Tibial artery (tissue), 4 donors: ENCODE measurements around the gene MED12L.

Experiments
- DNase-seq, 2 donors: peaks; one replicate each; pipeline ENCODE4 v3.0.0-alpha.2; 2019
- H3K27ac ChIP-seq, 2 donors: fragments of 200-600 bp; sonication (generic) in 1 of 2; 1 replicate in 1 of 2; 2 replicates in 1 of 2; pipeline ENCODE4 v1.5.1; 2018 to 2019; ENCODE audit warnings: mild to moderate bottlenecking in 1 of 2
- H3K27me3 ChIP-seq, 2 donors: fragments of 200-600 bp; sonication (generic) in 1 of 2; one replicate each; pipeline versions ENCODE4 v1.5.1 to v1.6.0; 2016 to 2019
- H3K36me3 ChIP-seq, 3 donors: fragments of 200-600 bp; sonication (generic) in 2 of 3; one replicate each; pipeline ENCODE4 v1.5.1; 2016 to 2019; ENCODE audit warnings: mild to moderate bottlenecking in 2 of 3
- H3K4me1 ChIP-seq, 4 donors: fragments of 200-600 bp; sonication (generic) in 2 of 4; 1 replicate in 3 of 4; 2 replicates in 1 of 4; pipeline ENCODE4 v1.5.1; 2016 to 2019
- H3K4me3 ChIP-seq, 2 donors: fragments of 200-600 bp; sonication (generic) in 1 of 2; 1 replicate in 1 of 2; 2 replicates in 1 of 2; pipeline ENCODE4 v1.5.1; 2018 to 2019; ENCODE audit warnings: mild to moderate bottlenecking in 2 of 2
- H3K9me3 ChIP-seq, 3 donors: fragments of 200-600 bp; sonication (generic) in 1 of 3; one replicate each; pipeline ENCODE4 v1.5.1; 2016 to 2019
- intact Hi-C: fragments of 100-400 bp; cut with DNase I; formaldehyde crosslinking; loops from one replicate; pipeline ENCODE4 v1.15.0; 2023; ENCODE audit warnings: low total_unique reads
- TF ChIP-seq, protein P1 (sequence below), 2 experiments: fragments of 200-600 bp in 1 of 2; fragments of 450-650 bp in 1 of 2; IDR thresholded peaks; one replicate each; pipeline ENCODE4 v1.5.1; 2017 to 2019; ENCODE audit warnings: antibody characterized with exemption in 2 of 2, mild to moderate bottlenecking in 1 of 2, moderate library complexity in 1 of 2

The MED12L gene

DNA sequence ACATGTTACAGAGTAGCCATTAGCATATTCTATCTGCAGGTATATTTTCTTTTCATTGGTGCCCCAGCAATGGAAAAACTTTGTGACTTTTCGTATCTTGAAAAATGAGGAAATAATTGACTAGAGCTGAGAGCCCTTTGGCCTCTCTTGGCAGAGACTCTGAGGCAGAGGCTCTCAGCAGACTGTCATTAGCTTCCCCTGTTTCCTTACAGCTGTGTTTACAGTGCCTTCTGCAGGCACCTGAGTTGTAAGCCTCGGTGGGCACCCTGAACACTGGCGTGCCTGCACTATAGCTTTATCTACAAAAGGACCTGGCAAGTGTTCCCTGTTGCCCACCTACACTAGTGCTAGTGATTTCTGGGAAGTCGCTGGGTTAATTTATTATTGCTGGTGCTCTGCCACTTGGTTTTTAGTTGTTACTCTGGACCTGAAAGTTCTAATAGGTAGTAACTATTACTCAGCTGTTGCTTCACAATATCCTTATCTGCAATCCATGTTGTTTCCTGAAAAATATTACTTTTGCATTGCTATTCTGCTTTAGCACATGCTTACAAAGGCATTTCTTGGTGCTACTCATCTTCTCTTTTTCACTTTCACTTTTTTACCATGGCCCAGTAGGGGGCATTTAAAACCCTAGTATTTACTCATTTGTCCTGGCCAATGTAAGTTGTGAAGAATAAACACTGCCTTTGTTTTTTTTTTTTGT, 125.4 kb downstream of the MED12L start:
- H3K4me1 ChIP-seq: no peaks in the 10 kb centered on the region
- no peak overlapping the region for H3K4me3 ChIP-seq
- no peak for DNase-seq
- intact Hi-C loops: no loop called here
- TF ChIP-seq, protein P1, sequence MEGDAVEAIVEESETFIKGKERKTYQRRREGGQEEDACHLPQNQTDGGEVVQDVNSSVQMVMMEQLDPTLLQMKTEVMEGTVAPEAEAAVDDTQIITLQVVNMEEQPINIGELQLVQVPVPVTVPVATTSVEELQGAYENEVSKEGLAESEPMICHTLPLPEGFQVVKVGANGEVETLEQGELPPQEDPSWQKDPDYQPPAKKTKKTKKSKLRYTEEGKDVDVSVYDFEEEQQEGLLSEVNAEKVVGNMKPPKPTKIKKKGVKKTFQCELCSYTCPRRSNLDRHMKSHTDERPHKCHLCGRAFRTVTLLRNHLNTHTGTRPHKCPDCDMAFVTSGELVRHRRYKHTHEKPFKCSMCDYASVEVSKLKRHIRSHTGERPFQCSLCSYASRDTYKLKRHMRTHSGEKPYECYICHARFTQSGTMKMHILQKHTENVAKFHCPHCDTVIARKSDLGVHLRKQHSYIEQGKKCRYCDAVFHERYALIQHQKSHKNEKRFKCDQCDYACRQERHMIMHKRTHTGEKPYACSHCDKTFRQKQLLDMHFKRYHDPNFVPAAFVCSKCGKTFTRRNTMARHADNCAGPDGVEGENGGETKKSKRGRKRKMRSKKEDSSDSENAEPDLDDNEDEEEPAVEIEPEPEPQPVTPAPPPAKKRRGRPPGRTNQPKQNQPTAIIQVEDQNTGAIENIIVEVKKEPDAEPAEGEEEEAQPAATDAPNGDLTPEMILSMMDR (IDR thresholded peaks at IDR 0.05): no peak
- no peaks in the 10 kb centered on the region for H3K27me3 ChIP-seq
- H3K9me3 ChIP-seq: no peaks in the 10 kb centered on the region
- no peaks in the 10 kb centered on the region for H3K36me3 ChIP-seq
- no peak overlapping the region for H3K27ac ChIP-seq

DNA sequence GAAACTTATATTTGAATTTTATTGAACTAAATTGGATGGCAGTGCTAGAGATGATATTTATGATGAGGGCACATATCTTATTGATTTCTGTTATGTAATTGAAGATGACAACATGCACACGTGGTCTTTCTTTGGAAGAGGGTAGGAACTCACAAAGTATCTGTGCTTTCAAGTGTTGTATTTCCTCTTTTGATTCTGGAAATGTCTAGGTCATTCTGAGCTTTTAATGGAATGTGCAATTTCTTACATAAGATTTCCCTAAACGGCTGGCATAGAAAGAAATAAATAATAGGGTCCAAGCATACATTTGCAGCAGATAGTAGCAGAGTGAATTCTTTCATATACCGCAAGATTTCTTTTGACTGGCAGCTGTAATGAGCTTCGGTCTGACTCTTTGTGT, 127.7 kb downstream of the MED12L start:
- DNase-seq: no peak
- peaks cover 0 to 12% (median 6%) of the 10 kb centered on the region in 4 donors for H3K4me1 ChIP-seq
- no peaks in the 10 kb centered on the region for H3K36me3 ChIP-seq
- no peaks in the 10 kb centered on the region for H3K9me3 ChIP-seq
- H3K27ac ChIP-seq: no peak overlapping the region
- H3K4me3 ChIP-seq: no peak overlapping the region
- no peaks in the 10 kb centered on the region for H3K27me3 ChIP-seq
- TF ChIP-seq, protein P1 (IDR thresholded peaks at IDR 0.05): no peak
- intact Hi-C loops: no loop called here

DNA sequence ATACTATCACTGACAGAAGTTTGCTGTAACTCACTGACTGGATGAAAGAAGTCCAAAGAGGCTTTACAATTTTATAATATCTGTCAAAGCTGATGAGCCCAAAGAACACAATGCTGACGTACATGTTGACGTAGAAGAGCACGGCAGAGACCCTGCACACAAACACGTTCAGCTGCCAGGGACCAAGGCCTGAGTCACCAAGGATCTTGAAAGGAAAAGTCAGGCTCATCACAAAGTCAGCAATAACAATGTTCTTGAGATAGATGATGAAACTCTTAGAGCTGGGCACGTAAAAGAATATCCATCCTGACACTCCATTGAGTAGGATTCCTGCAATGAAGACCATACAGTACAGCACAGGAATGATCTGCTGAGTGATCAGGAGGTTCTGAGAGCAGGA, 128.4 kb downstream of the MED12L start:
- H3K4me3 ChIP-seq: no peak overlapping the region
- no peaks in the 10 kb centered on the region for H3K9me3 ChIP-seq
- intact Hi-C loops: no loop called here
- TF ChIP-seq, protein P1 (IDR thresholded peaks at IDR 0.05): no peak
- DNase-seq: no peak
- no peaks in the 10 kb centered on the region for H3K36me3 ChIP-seq
- no peaks in the 10 kb centered on the region for H3K27me3 ChIP-seq
- H3K4me1 ChIP-seq: peaks cover 0 to 12% (median 6%) of the 10 kb centered on the region in 4 donors
- H3K27ac ChIP-seq: no peak overlapping the region

DNA sequence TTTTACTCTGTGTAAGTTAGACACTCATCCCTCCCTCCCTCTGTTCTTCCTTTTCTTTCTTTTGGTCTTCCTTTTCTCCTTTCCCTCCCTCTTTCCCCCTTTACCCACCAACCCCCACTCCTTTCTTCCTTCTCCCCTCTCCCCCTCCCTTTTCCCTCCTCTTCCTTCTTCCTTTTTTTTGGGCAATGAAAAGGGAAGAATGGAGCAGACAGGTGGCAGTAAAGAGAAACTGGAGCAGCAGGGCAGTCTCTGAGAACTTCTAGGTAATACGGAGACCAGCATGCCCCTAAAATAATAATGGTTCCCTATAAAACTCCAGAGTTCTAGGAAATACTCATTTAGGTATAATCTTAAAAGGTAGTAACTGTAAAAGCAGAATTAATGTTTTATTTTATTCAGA, 129.0 kb downstream of the MED12L start:
- H3K4me1 ChIP-seq: peaks cover 0 to 12% (median 6%) of the 10 kb centered on the region in 4 donors
- no peaks in the 10 kb centered on the region for H3K36me3 ChIP-seq
- no peaks in the 10 kb centered on the region for H3K9me3 ChIP-seq
- H3K27ac ChIP-seq: no peak overlapping the region
- H3K4me3 ChIP-seq: no peak overlapping the region
- H3K27me3 ChIP-seq: no peaks in the 10 kb centered on the region
- no peak for DNase-seq
- TF ChIP-seq, protein P1 (IDR thresholded peaks at IDR 0.05): no peak
- intact Hi-C loops: no loop called here

DNA sequence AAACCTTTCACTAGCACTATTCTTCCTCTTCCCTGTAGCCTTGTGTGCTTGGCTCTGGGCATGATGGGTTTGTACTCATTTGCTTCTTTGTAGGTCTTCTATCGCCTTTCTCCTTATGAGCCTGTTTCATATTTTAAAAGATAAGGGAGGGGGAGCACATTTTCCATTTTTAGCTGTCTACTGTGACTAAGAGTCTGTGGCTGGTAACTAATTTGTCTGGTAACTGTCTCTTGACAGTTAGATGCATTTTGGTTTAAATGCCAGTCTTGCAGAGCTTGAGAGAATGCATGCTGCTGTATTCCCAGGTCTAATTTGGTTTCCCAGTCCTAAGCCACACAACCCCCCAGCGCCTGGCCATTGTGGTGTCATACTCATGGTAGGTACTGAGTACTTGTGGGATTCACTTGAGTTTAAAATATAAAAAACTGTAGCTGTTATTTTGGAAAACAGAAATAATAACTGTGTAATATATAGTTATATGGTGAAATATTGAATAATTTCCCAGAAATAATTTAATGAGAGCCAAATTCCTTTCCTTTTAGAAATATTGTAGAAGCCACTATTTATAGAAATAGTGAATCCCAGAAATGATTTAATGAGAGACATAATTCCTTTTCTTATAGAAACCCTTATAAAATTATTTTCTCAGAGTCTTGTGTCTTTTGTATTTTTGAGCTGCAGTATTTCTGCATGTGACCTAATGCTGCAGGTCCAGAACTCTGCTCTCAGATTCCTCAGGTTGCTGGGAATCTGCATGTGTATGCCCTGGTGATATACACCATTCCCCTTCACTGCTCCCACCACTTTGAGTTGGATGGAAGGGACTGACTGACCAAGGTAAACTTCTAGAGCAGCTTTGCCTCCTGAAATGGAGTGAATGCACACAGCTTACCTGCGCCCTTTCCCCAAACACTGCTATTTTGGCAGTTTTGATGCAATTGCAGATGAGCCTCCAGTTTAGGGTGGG, 131.5 kb downstream of the MED12L start:
- TF ChIP-seq, protein P1 (IDR thresholded peaks at IDR 0.05): no peak
- intact Hi-C loops: no loop called here
- H3K27ac ChIP-seq: no peak overlapping the region
- DNase-seq: no peak
- no peak overlapping the region for H3K4me3 ChIP-seq
- peaks cover 0 to 12% (median 6%) of the 10 kb centered on the region in 4 donors for H3K4me1 ChIP-seq
- H3K9me3 ChIP-seq: peaks cover 0 to 5% (median 0%) of the 10 kb centered on the region in 3 donors
- H3K27me3 ChIP-seq: no peaks in the 10 kb centered on the region
- H3K36me3 ChIP-seq: no peaks in the 10 kb centered on the region
